ENCODE measurements around the gene DOK7.

DOK7 gene

GRCh38 chr4:3460926-3461325 lies 2.2 kb upstream of the DOK7 start:
- H3K36me3 Mint-ChIP-seq (ENCODE audit: low read depth) = no peaks in the 10 kb centered on the region
- H3K27ac Mint-ChIP-seq = no peak overlapping the region
- H3K4me1 Mint-ChIP-seq (ENCODE audit: low read depth) = no peaks in the 10 kb centered on the region
- no peaks in the 10 kb centered on the region for H3K9me3 Mint-ChIP-seq
- DNase-seq = no peak
- H3K4me3 Mint-ChIP-seq = no peak overlapping the region
- H3K27me3 Mint-ChIP-seq = peaks cover 33% of the 10 kb centered on the region

- H3K27me3 Mint-ChIP-seq = peaks cover 33% of the 10 kb centered on the region
- no peaks in the 10 kb centered on the region for H3K9me3 Mint-ChIP-seq
- H3K27ac Mint-ChIP-seq = no peak overlapping the region
- no peak overlapping the region for H3K4me3 Mint-ChIP-seq
- H3K36me3 Mint-ChIP-seq (ENCODE audit: low read depth) = no peaks in the 10 kb centered on the region
- DNase-seq = no peak
- no peaks in the 10 kb centered on the region for H3K4me1 Mint-ChIP-seq (ENCODE audit: low read depth)
Measured at GRCh38 chr4:3461515-3462291, 1.4 kb upstream of the DOK7 start.

- Mint-ChIP-seq H3K27ac (no peak overlapping the region), H3K27me3 (peaks cover 33% of the 10 kb centered on the region), H3K4me3 (no peak overlapping the region), H3K9me3 (no peaks in the 10 kb centered on the region), H3K36me3 (ENCODE audit: low read depth) (no peaks in the 10 kb centered on the region), H3K4me1 (ENCODE audit: low read depth) (no peaks in the 10 kb centered on the region)
- no peak for DNase-seq
Measured at GRCh38 chr4:3462321-3462789, 751 bp upstream of the DOK7 start.

GRCh38 chr4:3463556-3464348 lies 646 bp downstream of the DOK7 start:
- peaks cover 33% of the 10 kb centered on the region for H3K27me3 Mint-ChIP-seq

GRCh38 chr4:3464349-3464905 lies 1.3 kb downstream of the DOK7 start:
- Mint-ChIP-seq H3K4me3 (no peak overlapping the region), H3K27ac (no peak overlapping the region), H3K36me3 (ENCODE audit: low read depth) (no peaks in the 10 kb centered on the region), H3K27me3 (peaks cover 33% of the 10 kb centered on the region), H3K4me1 (ENCODE audit: low read depth) (no peaks in the 10 kb centered on the region), H3K9me3 (no peaks in the 10 kb centered on the region)
- DNase-seq = no peak

More at GRCh38 chr4:3463556-3464348, 646 bp downstream of the DOK7 start:
- Mint-ChIP-seq H3K9me3 (no peaks in the 10 kb centered on the region), H3K27ac (no peak overlapping the region), H3K4me3 (no peak overlapping the region), H3K4me1 (ENCODE audit: low read depth) (no peaks in the 10 kb centered on the region), H3K36me3 (ENCODE audit: low read depth) (no peaks in the 10 kb centered on the region)
- no peak for DNase-seq

GRCh38 chr4:3464911-3465697 lies 2.0 kb downstream of the DOK7 start:
- Mint-ChIP-seq H3K9me3 (no peaks in the 10 kb centered on the region), H3K27me3 (peaks cover 32% of the 10 kb centered on the region), H3K4me3 (no peak overlapping the region), H3K27ac (no peak overlapping the region), H3K36me3 (ENCODE audit: low read depth) (no peaks in the 10 kb centered on the region), H3K4me1 (ENCODE audit: low read depth) (no peaks in the 10 kb centered on the region)
- no peak for DNase-seq

- H3K27me3 Mint-ChIP-seq = peaks cover 27% of the 10 kb centered on the region
- H3K36me3 Mint-ChIP-seq (ENCODE audit: low read depth) = no peaks in the 10 kb centered on the region
- H3K9me3 Mint-ChIP-seq = no peaks in the 10 kb centered on the region
- no peak for DNase-seq
- no peak overlapping the region for H3K4me3 Mint-ChIP-seq
- no peaks in the 10 kb centered on the region for H3K4me1 Mint-ChIP-seq (ENCODE audit: low read depth)
- H3K27ac Mint-ChIP-seq = no peak overlapping the region
Measured at GRCh38 chr4:3465698-3466671, 2.9 kb downstream of the DOK7 start.

- no peak overlapping the region for H3K27ac Mint-ChIP-seq
- no peak for DNase-seq
- no peaks in the 10 kb centered on the region for H3K9me3 Mint-ChIP-seq
- H3K4me1 Mint-ChIP-seq (ENCODE audit: low read depth) = no peaks in the 10 kb centered on the region
- H3K4me3 Mint-ChIP-seq = no peak overlapping the region
- peaks cover 25% of the 10 kb centered on the region for H3K27me3 Mint-ChIP-seq
- no peaks in the 10 kb centered on the region for H3K36me3 Mint-ChIP-seq (ENCODE audit: low read depth)
Measured at GRCh38 chr4:3466691-3467600, 3.8 kb downstream of the DOK7 start.

- H3K4me1 Mint-ChIP-seq (ENCODE audit: low read depth) = no peaks in the 10 kb centered on the region
- no peak overlapping the region for H3K4me3 Mint-ChIP-seq
- DNase-seq = no peak
- no peaks in the 10 kb centered on the region for H3K9me3 Mint-ChIP-seq
- H3K36me3 Mint-ChIP-seq (ENCODE audit: low read depth) = no peaks in the 10 kb centered on the region
- H3K27me3 Mint-ChIP-seq = peaks cover 19% of the 10 kb centered on the region
- no peak overlapping the region for H3K27ac Mint-ChIP-seq
Measured at GRCh38 chr4:3467601-3468031, 4.5 kb downstream of the DOK7 start.

GRCh38 chr4:3468154-3468553 lies 5.0 kb downstream of the DOK7 start:
- Mint-ChIP-seq H3K9me3 (no peaks in the 10 kb centered on the region), H3K4me3 (no peak overlapping the region), H3K4me1 (ENCODE audit: low read depth) (no peaks in the 10 kb centered on the region), H3K27me3 (peaks cover 16% of the 10 kb centered on the region), H3K27ac (no peak overlapping the region), H3K36me3 (ENCODE audit: low read depth) (no peaks in the 10 kb centered on the region)
- no peak for DNase-seq

- Mint-ChIP-seq H3K27me3 (peaks cover 16% of the 10 kb centered on the region), H3K4me1 (ENCODE audit: low read depth) (no peaks in the 10 kb centered on the region), H3K27ac (no peak overlapping the region)
Measured at GRCh38 chr4:3468804-3469203, 5.7 kb downstream of the DOK7 start.

GRCh38 chr4:3469386-3470243 lies 6.5 kb downstream of the DOK7 start:
- H3K4me3 Mint-ChIP-seq = no peak overlapping the region
- H3K36me3 Mint-ChIP-seq (ENCODE audit: low read depth) = no peaks in the 10 kb centered on the region
- DNase-seq = no peak
- no peaks in the 10 kb centered on the region for H3K9me3 Mint-ChIP-seq
- H3K27ac Mint-ChIP-seq = no peak overlapping the region
- peaks cover 10% of the 10 kb centered on the region for H3K27me3 Mint-ChIP-seq
- no peaks in the 10 kb centered on the region for H3K4me1 Mint-ChIP-seq (ENCODE audit: low read depth)

More at GRCh38 chr4:3468804-3469203, 5.7 kb downstream of the DOK7 start:
- DNase-seq = no peak
- Mint-ChIP-seq H3K4me3 (no peak overlapping the region), H3K36me3 (ENCODE audit: low read depth) (no peaks in the 10 kb centered on the region), H3K9me3 (no peaks in the 10 kb centered on the region)
